Hepatocyte (in vitro differentiated cells): Measurements from ENCODE around the gene ARHGAP10. TPM values are rescaled to one million over a fixed set of nuclear protein-coding genes. Genes with fewer than 3 reads are reported as not detected.

Experiments
- DNase-seq: peaks from one replicate; pipeline ENCODE4 v3.0.0-alpha.2; 2016; ENCODE audit warnings: low spot score
- H2AFZ ChIP-seq: fragments of 200-600 bp; sonication (generic); 2 replicates; pipeline ENCODE4 v1.6.0; 2016; ENCODE audit warnings: antibody characterized with exemption, mild to moderate bottlenecking
- H3K27ac ChIP-seq: fragments of 200-600 bp; sonication (generic); 2 replicates; pipeline ENCODE4 v1.5.1; 2016; ENCODE audit warnings: mild to moderate bottlenecking
- H3K27me3 ChIP-seq: fragments of 200-600 bp; sonication (generic); 2 replicates; pipeline ENCODE4 v1.6.1; 2016
- H3K36me3 ChIP-seq: fragments of 200-600 bp; sonication (generic); replicated peaks from 2 replicates; pipeline ENCODE4 v1.5.1; 2016; ENCODE audit warnings: low read depth; ENCODE audit not compliant: insufficient read depth
- H3K4me1 ChIP-seq: fragments of 200-600 bp; sonication (generic); 2 replicates; pipeline ENCODE4 v1.5.1; 2016; ENCODE audit warnings: mild to moderate bottlenecking, moderate library complexity; ENCODE audit not compliant: insufficient read depth
- H3K4me2 ChIP-seq: fragments of 200-600 bp; sonication (generic); 2 replicates; pipeline ENCODE4 v1.6.0; 2016
- H3K4me3 ChIP-seq: fragments of 200-600 bp; sonication (generic); 2 replicates; pipeline ENCODE4 v1.5.1; 2016; ENCODE audit warnings: mild to moderate bottlenecking
- H3K79me2 ChIP-seq: fragments of 200-600 bp; sonication (generic); 2 replicates; pipeline ENCODE4 v1.6.0; 2017; ENCODE audit warnings: mild to moderate bottlenecking
- H3K9me2 ChIP-seq: fragments of 200-600 bp; sonication (generic); replicated peaks from 2 replicates; pipeline ENCODE4 v1.6.0; 2017; ENCODE audit warnings: mild to moderate bottlenecking; ENCODE audit not compliant: insufficient read depth
- H3K9me3 ChIP-seq: fragments of 200-600 bp; sonication (generic); 2 replicates; pipeline ENCODE4 v1.5.1; 2016; ENCODE audit warnings: low read depth, mild to moderate bottlenecking
- H4K20me1 ChIP-seq: fragments of 200-600 bp; sonication (generic); 2 replicates; pipeline ENCODE4 v1.6.0; 2016; ENCODE audit warnings: mild to moderate bottlenecking; ENCODE audit not compliant: insufficient read depth, poor library complexity, severe bottlenecking
- CTCF ChIP-seq: fragments of 200-600 bp; sonication (generic); IDR thresholded peaks from 2 replicates; pipeline ENCODE4 v1.5.1; 2016; ENCODE audit warnings: antibody characterized with exemption, mild to moderate bottlenecking; ENCODE audit not compliant: poor library complexity
- EZH2 ChIP-seq: fragments of 200-600 bp; sonication (generic); IDR thresholded peaks from 2 replicates; pipeline ENCODE4 v1.6.1; 2016; ENCODE audit warnings: antibody characterized with exemption, mild to moderate bottlenecking, borderline replicate concordance
- EZH2phosphoT487 ChIP-seq: fragments of 200-600 bp; sonication (generic); IDR thresholded peaks from one replicate; pipeline ENCODE4 v1.6.1; 2018; ENCODE audit warnings: antibody characterized with exemption, mild to moderate bottlenecking, low read depth, moderate library complexity; ENCODE audit not compliant: unreplicated experiment, severe bottlenecking
- WGBS: methylation state at CpG from one replicate; pipeline ENCODE4 v1.1.6; 2016; ENCODE audit warnings: low lambda C conversion rate; ENCODE audit errors: missing lambda C conversion rate; 5-methylcytosine and 5-hydroxymethylcytosine counted together
- polyA plus RNA-seq: library from polyadenylated mRNA; unstranded; fragments of >200 nt; fragmentation: Nextera tagmentation; extraction: Ambion mirVana; gene quantifications from 2 replicates; pipeline ENCODE4 v1.2.1, GENCODE V29; 2016
- total RNA-seq: library from RNA; depleted of rRNA; stranded (reverse); fragments of >200 nt; gene quantifications from 2 replicates; pipeline ENCODE4 v1.2.3, GENCODE V29; 2014

The ARHGAP10 gene
- total and polyA plus RNA-seq, 2 experiments from 2014 or later, result 16.8 to 23.4 TPM

GRCh38 chr4:147834480-147834879 lies 102.6 kb downstream of the ARHGAP10 start:
- no peak overlapping the region for H2AFZ ChIP-seq
- H3K9me2 ChIP-seq, result no peaks in the 10 kb centered on the region
- no peak overlapping the region for H3K27ac ChIP-seq
- no peaks in the 10 kb centered on the region for H3K36me3 ChIP-seq
- WGBS, result 89% methylated on average over 2 of the region's 3 CpGs
- no peak overlapping the region for H3K4me2 ChIP-seq
- TF ChIP-seq CTCF (no peak), EZH2 (no peak), EZH2phosphoT487 (no peak)
- no peaks in the 10 kb centered on the region for H3K9me3 ChIP-seq
- DNase-seq, result no peak
- H3K4me1 ChIP-seq, result peaks cover 23% of the 10 kb centered on the region
- no peak overlapping the region for H3K4me3 ChIP-seq
- peaks cover 2% of the 10 kb centered on the region for H3K79me2 ChIP-seq
- no peaks in the 10 kb centered on the region for H4K20me1 ChIP-seq
- H3K27me3 ChIP-seq, result no peaks in the 10 kb centered on the region

GRCh38 chr4:147836807-147837206 lies 104.9 kb downstream of the ARHGAP10 start:
- H3K4me1 ChIP-seq, result peaks cover 5% of the 10 kb centered on the region
- 84% methylated on average over 6 of the region's 6 CpGs for WGBS
- no peak for TF ChIP-seq EZH2phosphoT487
- no peak for TF ChIP-seq EZH2
- no peak for TF ChIP-seq CTCF
- no peaks in the 10 kb centered on the region for H3K27me3 ChIP-seq
- H3K9me3 ChIP-seq, result no peaks in the 10 kb centered on the region
- H3K36me3 ChIP-seq, result no peaks in the 10 kb centered on the region
- no peaks in the 10 kb centered on the region for H3K9me2 ChIP-seq
- peak overlapping the region; percentile 17 for H3K27ac ChIP-seq
- no peak overlapping the region for H3K4me3 ChIP-seq
- peaks cover 8% of the 10 kb centered on the region for H3K79me2 ChIP-seq
- DNase-seq, result no peak
- H4K20me1 ChIP-seq, result no peaks in the 10 kb centered on the region
- no peak overlapping the region for H3K4me2 ChIP-seq
- H2AFZ ChIP-seq, result no peak overlapping the region

GRCh38 chr4:147837435-147837834 lies 105.5 kb downstream of the ARHGAP10 start:
- 64% methylated on average over 1 of the region's 1 CpG for WGBS
- no peak for DNase-seq
- peaks cover 8% of the 10 kb centered on the region for H3K79me2 ChIP-seq
- no peaks in the 10 kb centered on the region for H3K9me2 ChIP-seq
- H3K27ac ChIP-seq, result peak overlapping the region; percentile 17
- H3K9me3 ChIP-seq, result no peaks in the 10 kb centered on the region
- no peak overlapping the region for H2AFZ ChIP-seq
- H4K20me1 ChIP-seq, result no peaks in the 10 kb centered on the region
- H3K4me1 ChIP-seq, result no peaks in the 10 kb centered on the region
- H3K4me2 ChIP-seq, result no peak overlapping the region
- no peaks in the 10 kb centered on the region for H3K27me3 ChIP-seq
- no peak overlapping the region for H3K4me3 ChIP-seq
- no peaks in the 10 kb centered on the region for H3K36me3 ChIP-seq
- TF ChIP-seq CTCF, result no peak
- TF ChIP-seq EZH2, result no peak
- TF ChIP-seq EZH2phosphoT487, result no peak

GRCh38 chr4:147837854-147838253 lies 106.0 kb downstream of the ARHGAP10 start:
- no peaks in the 10 kb centered on the region for H3K9me2 ChIP-seq
- H3K36me3 ChIP-seq, result no peaks in the 10 kb centered on the region
- 95% methylated on average over 1 of the region's 1 CpG for WGBS
- H4K20me1 ChIP-seq, result no peaks in the 10 kb centered on the region
- TF ChIP-seq EZH2, result no peak
- no peak for TF ChIP-seq CTCF
- TF ChIP-seq EZH2phosphoT487, result no peak
- peaks cover 6% of the 10 kb centered on the region for H3K79me2 ChIP-seq
- H3K27ac ChIP-seq, result no peak overlapping the region
- no peak overlapping the region for H2AFZ ChIP-seq
- H3K4me2 ChIP-seq, result no peak overlapping the region
- no peaks in the 10 kb centered on the region for H3K4me1 ChIP-seq
- DNase-seq, result no peak
- no peaks in the 10 kb centered on the region for H3K9me3 ChIP-seq
- no peak overlapping the region for H3K4me3 ChIP-seq
- H3K27me3 ChIP-seq, result no peaks in the 10 kb centered on the region
